ENCODE measurements around the gene TRIM15. TPM values are rescaled to one million over a fixed set of nuclear protein-coding genes. Genes with fewer than 3 reads are reported as not detected.

The TRIM15 gene
- total RNA-seq, 2 experiments from 2014 or later, result not detected

- POLR2A ChIA-PET, result interaction anchor here (0.6 kb wide), 1 partner anchor 1820 kb away, joined by 4 read pairs; no protein-coding TSS in a partner anchor
These were observed 40.8 kb upstream of the TRIM15 start for GRCh38 chr6:30122515-30122914.

GRCh38 chr6:30127238-30128093, 35.9 kb upstream of the TRIM15 start:
- Mint-ChIP-seq H3K4me1 (ENCODE audit: low read depth) (peaks cover 11% of the 10 kb centered on the region), H3K9me3 (no peaks in the 10 kb centered on the region), H3K27ac (no peak overlapping the region), H3K36me3 (ENCODE audit: low read depth) (no peaks in the 10 kb centered on the region), H3K27me3 (peaks cover 59% of the 10 kb centered on the region), H3K4me3 (no peak overlapping the region)
- ChIA-PET POLR2A (interaction anchor here (0.6 kb wide), 2 partner anchors 163 to 841 kb away, joined by 3 read pairs; no protein-coding TSS in a partner anchor), CTCF (interaction anchor here (1.2 to 5.3 kb wide), 4 partner anchors 23 to 474 kb away, joined by 3 to 58 read pairs (median 4); no protein-coding TSS in a partner anchor)
- DNase-seq (no peak), ATAC-seq (no peak)
- TF ChIP-seq CTCF (IDR thresholded peaks at IDR 0.05), result no peak
- intact Hi-C loops (cut with micrococcal nuclease), result no loop called here

More at GRCh38 chr6:30122515-30122914, 40.8 kb upstream of the TRIM15 start:
- H3K36me3 Mint-ChIP-seq (ENCODE audit: low read depth), result no peaks in the 10 kb centered on the region
- no peak for DNase-seq
- H3K4me3 Mint-ChIP-seq, result no peak overlapping the region
- H3K4me1 Mint-ChIP-seq (ENCODE audit: low read depth), result no peaks in the 10 kb centered on the region
- peaks cover 26% of the 10 kb centered on the region for H3K27me3 Mint-ChIP-seq
- ATAC-seq, result no peak
- TF ChIP-seq CTCF (IDR thresholded peaks at IDR 0.05), result no peak
- H3K27ac Mint-ChIP-seq, result no peak overlapping the region
- H3K9me3 Mint-ChIP-seq, result no peaks in the 10 kb centered on the region
- intact Hi-C loops (cut with micrococcal nuclease), result no loop called here
- CTCF ChIA-PET, result interaction anchor here (0.7 to 1.6 kb wide), 4 partner anchors 9 to 19 kb away, joined by 3 to 15 read pairs (median 4); no protein-coding TSS in a partner anchor

GRCh38 chr6:30129265-30130178, 33.8 kb upstream of the TRIM15 start:
- POLR2A ChIA-PET, result interaction anchor here (3.7 kb wide), 1 partner anchor 25 kb away, joined by 16 read pairs; no protein-coding TSS in a partner anchor
- peaks cover 61% of the 10 kb centered on the region for H3K27me3 Mint-ChIP-seq

GRCh38 chr6:30130179-30130679, 33.1 kb upstream of the TRIM15 start:
- no peak for ATAC-seq
- intact Hi-C loops (cut with micrococcal nuclease), result no loop called here
- Mint-ChIP-seq H3K4me3 (no peak overlapping the region), H3K27ac (no peak overlapping the region), H3K4me1 (ENCODE audit: low read depth) (peaks cover 11% of the 10 kb centered on the region), H3K9me3 (no peaks in the 10 kb centered on the region), H3K36me3 (ENCODE audit: low read depth) (no peaks in the 10 kb centered on the region), H3K27me3 (peaks cover 61% of the 10 kb centered on the region)
- ChIA-PET POLR2A (interaction anchor here (3.7 kb wide), 1 partner anchor 26 kb away, joined by 16 read pairs; no protein-coding TSS in a partner anchor), CTCF (interaction anchor here (0.6 to 8.5 kb wide), 38 partner anchors 8 to 369 kb away, joined by 3 to 324 read pairs (median 5); partner anchors contain the start of genes PPP1R11 and TRIM31)
- no peak for TF ChIP-seq CTCF (IDR thresholded peaks at IDR 0.05)
- DNase-seq, result no peak

More at GRCh38 chr6:30129265-30130178, 33.8 kb upstream of the TRIM15 start:
- no peaks in the 10 kb centered on the region for H3K36me3 Mint-ChIP-seq (ENCODE audit: low read depth)
- DNase-seq (peak; percentile 20), ATAC-seq (peak; percentile 62)
- H3K4me3 Mint-ChIP-seq, result no peak overlapping the region
- intact Hi-C loops (cut with micrococcal nuclease), result no loop called here
- H3K4me1 Mint-ChIP-seq (ENCODE audit: low read depth), result peaks cover 11% of the 10 kb centered on the region
- H3K27ac Mint-ChIP-seq, result no peak overlapping the region
- no peak for TF ChIP-seq CTCF (IDR thresholded peaks at IDR 0.05)
- CTCF ChIA-PET, result interaction anchor here (0.8 to 8.5 kb wide), 12 partner anchors 10 to 281 kb away, joined by 3 to 324 read pairs (median 18); partner anchors contain the start of genes PPP1R11 and TRIM31
- no peaks in the 10 kb centered on the region for H3K9me3 Mint-ChIP-seq

Data from activated CD8-positive, alpha-beta T cell treated with anti-CD3 and anti-CD28 coated beads for 36 hours (primary cell).